Stomach (tissue), 9 donors: ENCODE measurements around the gene CINP. TPM values are rescaled to one million over a fixed set of nuclear protein-coding genes. Genes with fewer than 3 reads are reported as not detected.

Experiments
- DNase-seq, 2 donors: peaks; one replicate each; pipeline versions ENCODE4 v3.0.0 to v3.0.0-alpha.2; 2013 to 2019
- H3K27ac ChIP-seq, 5 donors: fragments of 200-600 bp in 4 of 5; sonication (generic) in 4 of 5; one replicate each; pipeline ENCODE4 v1.5.1; 2013 to 2019; ENCODE audit warnings: mild to moderate bottlenecking in 1 of 5, moderate library complexity in 1 of 5
- H3K27me3 ChIP-seq, 3 donors: fragments of 200-600 bp; sonication (generic); one replicate each; pipeline ENCODE4 v1.5.1; 2017 to 2019; ENCODE audit warnings: mixed run types in 1 of 3
- H3K36me3 ChIP-seq, 4 donors: fragments of 200-600 bp; sonication (generic); 1 replicate in 3 of 4; 2 replicates in 1 of 4; pipeline ENCODE4 v1.5.1; 2016 to 2019
- H3K4me1 ChIP-seq, 4 donors: fragments of 200-600 bp; sonication (generic); one replicate each; pipeline ENCODE4 v1.5.1; 2016 to 2019
- H3K4me3 ChIP-seq, 4 donors: fragments of 200-600 bp; sonication (generic) in 3 of 4; one replicate each; pipeline ENCODE4 v1.5.1; 2016 to 2019; ENCODE audit warnings: mild to moderate bottlenecking in 1 of 4
- H3K9me3 ChIP-seq, 4 donors: fragments of 200-600 bp; sonication (generic); one replicate each; pipeline ENCODE4 v1.5.1; 2016 to 2019
- CTCF ChIP-seq, 7 experiments: fragments of 450-650 bp in 4 of 7; fragments of 200-600 bp in 3 of 7; sonication (generic) in 3 of 7; IDR thresholded peaks; one replicate each; pipeline ENCODE4 v1.5.1; 2016 to 2019; ENCODE audit warnings: antibody characterized with exemption in 7 of 7, control low read depth in 2 of 7, mild to moderate bottlenecking in 1 of 7
- EP300 ChIP-seq: sonication (generic); formaldehyde crosslinking; IDR thresholded peaks from one replicate; pipeline ENCODE4 v1.6.1; 2017; ENCODE audit warnings: antibody characterized with exemption
- POLR2A ChIP-seq, 4 donors: fragments of 450-650 bp; IDR thresholded peaks; one replicate each; pipeline ENCODE4 v1.6.1; 2016; ENCODE audit warnings: antibody characterized with exemption in 4 of 4, control low read depth in 2 of 4, mild to moderate bottlenecking in 1 of 4, moderate library complexity in 1 of 4
- POLR2AphosphoS5 ChIP-seq, 3 donors: sonication (generic); formaldehyde crosslinking; IDR thresholded peaks; one replicate each; pipeline ENCODE4 v1.6.1; 2016; ENCODE audit warnings: antibody characterized with exemption in 3 of 3
- WGBS, 5 donors: extraction: QIAGEN DNeasy Blood & Tissue Kit in 3 of 5; methylation state at CpG; one replicate each; pipeline versions ENCODE4 v1.1.5 to v1.1.7; 2013 to 2018; 5-methylcytosine and 5-hydroxymethylcytosine counted together
- intact Hi-C: fragments of 100-400 bp; cut with DNase I; formaldehyde crosslinking; loops from one replicate; pipeline ENCODE4 v1.15.1; 2023; ENCODE audit warnings: low total_unique reads
- polyA plus RNA-seq, 3 donors: library from polyadenylated mRNA; stranded (reverse); fragments of 200-250 nt; gene quantifications; one replicate each; pipeline ENCODE4 v1.2.3, GENCODE V29; 2013
- total RNA-seq, 5 donors: library from RNA; depleted of rRNA; stranded (reverse); fragments of >200 nt; gene quantifications; one replicate each; pipeline versions ENCODE4 v1.1.0 to v1.2.3, GENCODE V29; 2014 to 2016
- donor health status: healthy with polysubstance abuse.
- donor health status: Bipolar disorder and iron deficiency.
- donor health status: healthy.

Gene CINP
- total and polyA plus RNA-seq, 8 donors = 0.29 to 65.5 (median 33.4) TPM

- Histone ChIP-seq H3K27me3 (no peaks in the 10 kb centered on the region), H3K4me3 (peak overlapping the region; percentile 49 to 54 (median 52)), H3K9me3 (no peaks in the 10 kb centered on the region), H3K36me3 (no peaks in the 10 kb centered on the region), H3K4me1 (peaks cover 21 to 61% (median 54%) of the 10 kb centered on the region in 4 donors), H3K27ac (peak overlapping the region; percentile 77 to 98 (median 85))
- intact Hi-C loops = no loop called here
- TF ChIP-seq POLR2AphosphoS5 (IDR thresholded peaks at IDR 0.05) = peak in 2 of 3 donors; percentile 38 to 66
- peak in 5 of 7 experiments; percentile 75 to 90 (median 79) for TF ChIP-seq CTCF (IDR thresholded peaks at IDR 0.05)
- no peak for TF ChIP-seq EP300
- peak; percentile 96 to 97 for DNase-seq
- WGBS, 5 donors = 1 to 2% (median 1%) methylated on average over 47 to 54 of the region's 54 CpGs
Measured at GRCh38 chr14:102316743-102317563, 45.7 kb downstream of the CINP start.

- WGBS, 5 donors = 2 to 6% (median 2%) methylated on average over 10 of the region's 10 CpGs
- TF ChIP-seq EP300 (no peak), POLR2AphosphoS5 (IDR thresholded peaks at IDR 0.05) (no peak), POLR2A (IDR thresholded peaks at IDR 0.05) (no peak), CTCF (IDR thresholded peaks at IDR 0.05) (no peak)
Measured at GRCh38 chr14:102316338-102316742, 46.4 kb downstream of the CINP start.

GRCh38 chr14:102315121-102315520, 47.6 kb downstream of the CINP start:
- no peak for DNase-seq
- WGBS, 5 donors = 89 to 95% (median 92%) methylated on average over 6 of the region's 6 CpGs
- Histone ChIP-seq H3K9me3 (no peaks in the 10 kb centered on the region), H3K27me3 (no peaks in the 10 kb centered on the region), H3K36me3 (no peaks in the 10 kb centered on the region), H3K4me3 (no peak overlapping the region), H3K4me1 (peaks cover 10 to 47% (median 40%) of the 10 kb centered on the region in 4 donors), H3K27ac (no peak overlapping the region)
- intact Hi-C loops = no loop called here
- TF ChIP-seq EP300 (no peak), POLR2AphosphoS5 (IDR thresholded peaks at IDR 0.05) (no peak), CTCF (IDR thresholded peaks at IDR 0.05) (no peak), POLR2A (IDR thresholded peaks at IDR 0.05) (no peak)

More at GRCh38 chr14:102316338-102316742, 46.4 kb downstream of the CINP start:
- Histone ChIP-seq H3K27ac (peak overlapping the region; percentile 34 to 98 (median 85)), H3K9me3 (no peaks in the 10 kb centered on the region), H3K36me3 (no peaks in the 10 kb centered on the region), H3K4me3 (peak overlapping the region; percentile 49 to 54 (median 52)), H3K27me3 (no peaks in the 10 kb centered on the region), H3K4me1 (peaks cover 21 to 59% (median 52%) of the 10 kb centered on the region in 4 donors)
- intact Hi-C loops = no loop called here
- DNase-seq = peak in 1 of 2 donors; percentile 86

- Histone ChIP-seq H3K4me1 (peaks cover 10 to 45% (median 39%) of the 10 kb centered on the region in 4 donors), H3K27ac (peak overlapping the region in 3 of 5 donors; percentile 31 to 56 (median 34)), H3K36me3 (no peaks in the 10 kb centered on the region), H3K4me3 (peak overlapping the region; percentile 37 to 57 (median 46)), H3K27me3 (no peaks in the 10 kb centered on the region), H3K9me3 (no peaks in the 10 kb centered on the region)
- peak in 5 of 7 experiments; percentile 85 to 95 (median 92) for TF ChIP-seq CTCF (IDR thresholded peaks at IDR 0.05)
- no peak for TF ChIP-seq EP300
- TF ChIP-seq POLR2A (IDR thresholded peaks at IDR 0.05) = no peak
- TF ChIP-seq POLR2AphosphoS5 (IDR thresholded peaks at IDR 0.05) = peak in 2 of 3 donors; percentile 27 to 71
- intact Hi-C loops = loop anchor here (5.0 kb wide), 1 partner anchor 77 kb away; no protein-coding TSS in a partner anchor
- peak; percentile 85 to 96 for DNase-seq
- WGBS, 5 donors = 6 to 9% (median 7%) methylated on average over 43 to 52 of the region's 52 CpGs
Measured at GRCh38 chr14:102314242-102315011, 48.3 kb downstream of the CINP start.
